GM18507 (cell line): ENCODE measurements around the gene TM4SF5.
A peak's percentile ranks its signal among the peaks of the same experiment; 100 is the strongest.

ENCODE experiments used
- DNase-seq: peaks from one replicate; pipeline ENCODE4 v3.0.0; 2011; ENCODE audit warnings: low read depth; ENCODE audit not compliant: insufficient read length; ENCODE audit errors: extremely low spot score
- FAIRE-seq: peaks from 2 replicates; lab custom pipeline; 2011; peaks lifted over from hg19 to GRCh38; lab: Jason Lieb, UNC

Gene TM4SF5

GRCh38 chr17:4744999-4745969 lies 26.4 kb upstream of the TM4SF5 start:
- DNase-seq (no peak), FAIRE-seq (no peak)

DNA sequence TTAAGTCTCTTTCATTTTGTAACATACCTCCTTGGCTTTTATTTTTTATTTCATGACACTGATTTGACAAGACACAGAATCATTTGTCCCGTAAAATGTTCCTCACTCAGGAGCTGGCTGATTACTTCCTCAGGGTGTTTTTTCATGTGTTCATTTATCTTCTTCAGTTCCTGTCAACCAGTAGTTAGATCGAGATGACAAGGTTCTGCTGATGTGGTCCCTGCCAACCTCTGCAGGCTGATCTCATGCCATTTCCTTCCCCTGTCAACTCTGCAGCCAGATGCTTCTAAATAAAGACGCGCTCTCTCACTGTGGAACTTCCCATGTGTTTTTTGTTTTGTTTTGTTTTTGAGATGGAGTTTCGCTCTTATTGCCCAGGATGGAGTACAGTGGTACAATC lies 23.8 kb upstream of the TM4SF5 start:
- peak; percentile 41 for FAIRE-seq
- no peak for DNase-seq

- DNase-seq (no peak), FAIRE-seq (no peak)
Measured at GRCh38 chr17:4748686-4749085, 23.0 kb upstream of the TM4SF5 start.

- DNase-seq (no peak), FAIRE-seq (no peak)
Measured at GRCh38 chr17:4750606-4751005, 21.1 kb upstream of the TM4SF5 start.

DNA sequence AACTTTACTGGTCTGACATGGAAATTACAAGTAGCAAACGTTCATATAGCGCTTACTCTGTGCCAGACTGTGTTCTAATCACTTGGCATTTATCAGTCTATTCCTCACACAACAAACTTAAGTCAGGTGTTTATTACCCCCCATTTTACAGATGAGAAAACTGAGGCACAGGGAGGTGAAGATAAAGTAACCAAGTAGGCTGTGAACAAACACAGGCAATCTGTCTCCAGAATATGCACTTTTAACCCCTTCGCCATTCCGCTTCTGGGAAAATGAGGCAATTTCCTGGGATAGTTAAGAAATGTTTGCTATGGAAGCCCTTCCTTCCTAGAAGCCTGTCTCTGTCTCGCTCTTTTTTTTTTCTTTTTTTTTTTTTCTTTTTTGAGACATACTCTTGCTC lies 19.8 kb upstream of the TM4SF5 start:
- FAIRE-seq, result no peak

DNA sequence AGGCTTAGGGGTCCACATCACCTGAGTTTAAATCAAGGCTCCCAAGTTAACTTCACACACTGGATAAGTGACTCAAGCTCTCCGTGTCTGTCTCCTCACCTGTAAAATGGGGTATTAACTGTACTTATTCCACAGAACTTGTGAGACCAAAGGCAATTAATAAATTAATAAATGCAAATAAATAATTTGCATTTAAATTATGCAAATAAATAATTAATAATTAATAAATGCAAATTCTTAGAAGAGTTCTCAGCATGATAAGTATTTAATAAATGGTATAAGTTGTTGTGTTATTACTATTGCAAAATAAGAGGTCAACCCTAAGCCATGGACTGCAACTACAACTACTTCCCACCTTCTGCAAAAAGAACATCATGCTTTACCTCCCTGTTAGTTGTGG lies 18.3 kb upstream of the TM4SF5 start:
- FAIRE-seq (no peak), DNase-seq (no peak)

More for the DNA sequence above, 19.8 kb upstream of the TM4SF5 start:
- no peak for DNase-seq

GRCh38 chr17:4759776-4760236 lies 11.9 kb upstream of the TM4SF5 start:
- DNase-seq, result no peak

GRCh38 chr17:4764595-4764994 lies 7.1 kb upstream of the TM4SF5 start:
- DNase-seq (no peak), FAIRE-seq (no peak)

More at GRCh38 chr17:4759776-4760236, 11.9 kb upstream of the TM4SF5 start:
- no peak for FAIRE-seq

DNA sequence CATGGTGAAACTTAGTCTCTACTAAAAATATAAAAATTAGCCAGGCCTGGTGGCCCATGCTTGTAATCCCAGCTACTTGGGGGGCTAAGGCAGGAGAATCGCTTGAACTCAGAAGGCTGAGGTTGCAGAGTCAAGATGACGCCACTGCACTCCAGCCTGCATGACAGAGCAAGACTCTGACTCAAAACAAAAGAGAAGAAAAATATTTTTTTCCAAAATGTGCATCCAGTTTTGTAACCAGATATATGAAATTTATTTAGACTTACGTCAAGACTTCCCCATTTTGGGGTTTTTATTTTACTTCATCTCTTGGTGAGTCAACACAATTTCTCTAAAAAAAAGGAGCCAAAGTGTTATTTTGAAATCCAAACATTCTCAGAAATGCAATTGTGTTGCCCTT lies 5.5 kb upstream of the TM4SF5 start:
- no peak for FAIRE-seq
- no peak for DNase-seq

GRCh38 chr17:4766723-4767122 lies 5.0 kb upstream of the TM4SF5 start:
- FAIRE-seq (no peak), DNase-seq (no peak)

DNA sequence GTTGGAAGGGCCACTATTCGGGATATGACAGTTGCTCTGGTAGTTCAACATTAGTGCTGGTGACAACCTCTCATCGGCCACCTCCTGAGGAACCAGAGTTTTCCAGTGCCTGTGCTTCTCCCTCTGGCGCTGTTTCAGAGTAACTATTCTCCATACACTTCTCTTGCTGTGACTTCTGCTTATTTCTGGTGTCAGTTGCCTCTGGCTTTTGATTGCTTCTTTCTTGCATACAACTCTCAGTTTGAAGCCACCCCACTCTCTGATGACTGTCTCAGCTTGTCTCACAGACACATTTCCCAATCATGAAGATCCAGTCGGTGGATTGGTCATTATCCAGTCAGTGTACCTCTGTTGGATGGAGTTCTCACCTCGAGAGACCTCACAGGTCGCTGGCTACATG lies 3.4 kb upstream of the TM4SF5 start:
- DNase-seq (no peak), FAIRE-seq (no peak)

DNA sequence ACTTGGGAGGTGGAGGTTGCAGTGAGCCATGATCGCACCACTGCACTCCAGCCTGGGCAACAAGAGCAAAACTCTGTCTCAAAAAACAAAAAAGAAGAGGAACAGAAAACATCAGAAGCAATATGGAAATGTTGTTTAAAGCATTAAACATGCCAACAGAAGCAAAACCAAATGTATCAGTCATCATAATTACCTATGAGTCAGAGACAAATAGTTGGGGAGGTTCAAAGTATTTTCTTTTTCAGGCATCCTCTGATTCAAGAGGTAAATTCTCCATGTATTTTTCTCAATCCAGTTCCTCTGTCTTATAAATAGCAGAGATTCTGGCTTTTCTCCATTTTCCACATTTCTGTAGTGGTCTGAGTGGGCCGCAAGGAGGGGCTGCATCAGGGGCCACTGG lies 2.1 kb upstream of the TM4SF5 start:
- DNase-seq, result no peak
- no peak for FAIRE-seq

- FAIRE-seq, result no peak
- DNase-seq, result no peak
Measured at GRCh38 chr17:4772235-4772613, 538 bp downstream of the TM4SF5 start.

DNA sequence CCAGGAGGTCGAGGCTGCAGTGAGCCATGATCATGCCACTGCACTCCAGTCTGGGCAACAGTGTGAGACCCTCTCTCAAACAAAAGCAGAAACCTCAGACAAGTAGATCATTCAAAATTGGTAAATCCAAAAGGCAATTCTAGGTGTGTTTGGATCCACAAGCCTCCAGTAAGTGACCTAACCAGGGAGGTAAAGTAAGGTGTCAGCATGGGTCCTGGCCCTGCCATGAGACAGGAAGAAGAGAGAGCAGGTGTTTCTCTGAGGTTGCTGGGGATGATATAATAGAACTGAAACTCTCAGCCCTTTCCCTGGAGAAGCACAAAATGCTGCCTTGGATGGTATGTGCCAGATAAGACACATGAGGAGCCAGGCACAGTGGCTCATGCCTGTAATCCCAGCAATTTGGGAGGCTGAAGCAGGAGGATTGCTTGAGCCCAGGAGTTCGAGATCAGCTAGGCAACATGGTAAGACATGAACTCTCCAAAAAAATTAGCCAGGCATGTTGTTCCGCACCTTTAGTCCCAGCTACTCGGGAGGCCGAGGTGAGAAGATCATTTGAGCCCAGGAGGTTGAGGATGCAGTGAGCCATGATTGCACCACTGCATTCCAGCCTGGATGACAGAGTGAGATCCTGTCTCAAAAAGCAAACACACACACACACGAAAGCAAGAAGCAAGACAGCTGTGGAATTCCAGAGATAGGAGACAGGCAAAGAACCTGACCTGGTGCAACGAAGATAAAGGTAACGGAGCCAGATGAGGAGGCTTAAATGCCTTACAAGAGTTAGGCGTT lies 6.5 kb downstream of the TM4SF5 start:
- no peak for DNase-seq
- FAIRE-seq, result no peak

GRCh38 chr17:4780325-4780955 lies 8.8 kb downstream of the TM4SF5 start:
- no peak for FAIRE-seq
- no peak for DNase-seq

DNA sequence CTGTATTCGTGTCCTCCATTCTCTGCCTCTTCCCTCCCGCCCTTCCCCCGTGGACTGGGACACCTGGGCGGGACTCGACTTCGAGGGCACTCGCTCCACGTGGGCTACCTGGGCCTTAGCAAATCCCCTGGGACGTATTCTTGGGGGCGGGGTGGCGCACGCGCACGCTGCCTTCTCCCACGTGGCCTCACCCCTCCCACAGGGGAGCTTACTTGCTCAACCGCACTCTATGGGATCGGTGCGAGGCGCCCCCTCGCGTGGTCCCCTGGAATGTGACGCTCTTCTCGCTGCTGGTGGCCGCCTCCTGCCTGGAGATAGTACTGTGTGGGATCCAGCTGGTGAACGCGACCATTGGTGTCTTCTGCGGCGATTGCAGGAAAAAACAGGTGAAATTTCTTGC lies 11.0 kb downstream of the TM4SF5 start:
- FAIRE-seq (no peak), DNase-seq (no peak)

- no peak for FAIRE-seq
- no peak for DNase-seq
Measured at GRCh38 chr17:4785311-4786105, 13.8 kb downstream of the TM4SF5 start.

- FAIRE-seq, result no peak
Measured at GRCh38 chr17:4786106-4786511, 14.4 kb downstream of the TM4SF5 start, which contains the start of gene VMO1. Gene VMO1, minus strand, starts transcription at chr17:4786364. Its CDS starts 12 bp downstream, at chr17:4786352.

DNA sequence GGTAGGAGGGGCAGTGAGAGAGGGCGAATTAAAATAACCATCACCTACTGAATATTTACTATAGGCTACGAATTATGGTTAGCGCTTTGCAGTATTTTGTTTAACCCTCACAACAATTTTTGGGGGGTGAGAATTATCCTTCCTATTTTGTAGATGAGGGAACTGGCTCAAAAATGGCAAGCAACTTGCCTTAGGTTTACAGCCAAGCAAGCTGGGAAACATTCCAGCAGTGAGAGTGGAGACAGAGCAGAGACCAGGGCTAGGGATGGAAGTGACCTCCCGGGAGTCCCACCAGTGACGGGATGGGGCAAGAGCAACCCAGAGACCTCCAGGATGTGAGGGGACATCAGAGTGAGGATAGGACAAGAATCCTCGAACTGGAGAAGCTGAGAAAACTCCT lies 14.8 kb downstream of the TM4SF5 start:
- no peak for DNase-seq
- no peak for FAIRE-seq

More at GRCh38 chr17:4786106-4786511, 14.4 kb downstream of the TM4SF5 start, which contains the start of gene VMO1:
- DNase-seq, result no peak
